ENCODE results near the gene HSF5.

GRCh38 chr17:58421711-58422110 is 66.5 kb downstream of the HSF5 start:
- TF ChIP-seq POLR2A (IDR thresholded peaks at IDR 0.05), result no peak
- no peak for TF ChIP-seq CTCF (IDR thresholded peaks at IDR 0.05)
